DND-41 (cell line): ENCODE data around the gene FGF5.

Experiments used
- EZH2 ChIP-seq: IDR thresholded peaks from 3 replicates; pipeline ENCODE4 v1.6.1; 2012; ENCODE audit warnings: borderline replicate concordance, low read depth, mild to moderate bottlenecking, moderate library complexity, low read length, inconsistent platforms; ENCODE audit not compliant: severe bottlenecking
- TF ChIP-seq, protein P1 (sequence below): IDR thresholded peaks from 2 replicates; pipeline ENCODE4 v1.5.1; 2012; ENCODE audit warnings: borderline replicate concordance, low read length, moderate library complexity, mild to moderate bottlenecking; ENCODE audit not compliant: poor library complexity, severe bottlenecking; ENCODE audit errors: extremely low read depth

DNA sequence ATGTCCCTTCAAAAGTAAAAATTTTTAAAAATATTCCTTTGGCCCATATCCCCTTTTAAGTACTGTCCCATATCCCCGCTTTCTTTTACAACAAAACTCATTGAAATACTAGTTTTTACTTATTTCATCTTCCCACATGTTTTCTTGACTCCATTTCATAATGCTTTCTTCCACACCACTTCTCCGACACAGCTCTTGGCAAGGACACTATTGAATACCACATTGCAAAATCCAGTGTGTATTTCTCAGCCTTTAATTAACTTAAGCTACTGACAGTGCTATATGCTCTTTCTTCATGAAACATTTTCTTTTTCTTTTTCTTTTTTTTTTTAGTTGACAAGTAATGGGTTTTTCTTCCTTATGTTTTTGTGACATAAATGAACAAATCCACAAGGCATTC is 40.4 kb upstream of the FGF5 start:
- TF ChIP-seq, protein P1, sequence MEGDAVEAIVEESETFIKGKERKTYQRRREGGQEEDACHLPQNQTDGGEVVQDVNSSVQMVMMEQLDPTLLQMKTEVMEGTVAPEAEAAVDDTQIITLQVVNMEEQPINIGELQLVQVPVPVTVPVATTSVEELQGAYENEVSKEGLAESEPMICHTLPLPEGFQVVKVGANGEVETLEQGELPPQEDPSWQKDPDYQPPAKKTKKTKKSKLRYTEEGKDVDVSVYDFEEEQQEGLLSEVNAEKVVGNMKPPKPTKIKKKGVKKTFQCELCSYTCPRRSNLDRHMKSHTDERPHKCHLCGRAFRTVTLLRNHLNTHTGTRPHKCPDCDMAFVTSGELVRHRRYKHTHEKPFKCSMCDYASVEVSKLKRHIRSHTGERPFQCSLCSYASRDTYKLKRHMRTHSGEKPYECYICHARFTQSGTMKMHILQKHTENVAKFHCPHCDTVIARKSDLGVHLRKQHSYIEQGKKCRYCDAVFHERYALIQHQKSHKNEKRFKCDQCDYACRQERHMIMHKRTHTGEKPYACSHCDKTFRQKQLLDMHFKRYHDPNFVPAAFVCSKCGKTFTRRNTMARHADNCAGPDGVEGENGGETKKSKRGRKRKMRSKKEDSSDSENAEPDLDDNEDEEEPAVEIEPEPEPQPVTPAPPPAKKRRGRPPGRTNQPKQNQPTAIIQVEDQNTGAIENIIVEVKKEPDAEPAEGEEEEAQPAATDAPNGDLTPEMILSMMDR: no peak
- no peak for TF ChIP-seq EZH2
